Fibroblast of skin of right biceps (primary cell): ENCODE results near the gene ITPR3.
A peak's percentile ranks its signal among the peaks of the same experiment; 100 is the strongest.

Experiments used
- DNase-seq: peaks from one replicate; pipeline ENCODE4 v3.0.0-alpha.2; 2013

The ITPR3 gene

GRCh38 chr6:33689148-33689494 is 68.0 kb downstream of the ITPR3 start:
- no peak for DNase-seq

GRCh38 chr6:33689879-33690278 is 68.8 kb downstream of the ITPR3 start:
- DNase-seq, result no peak

- DNase-seq, result no peak
Observed at GRCh38 chr6:33690766-33691165, 69.6 kb downstream of the ITPR3 start.

- DNase-seq, result no peak
Observed at GRCh38 chr6:33691456-33692077, 70.4 kb downstream of the ITPR3 start.

- DNase-seq, result no peak
Observed at GRCh38 chr6:33692078-33692759, 71.1 kb downstream of the ITPR3 start.

GRCh38 chr6:33692760-33693158 is 71.6 kb downstream of the ITPR3 start:
- no peak for DNase-seq

- DNase-seq, result no peak
Observed at GRCh38 chr6:33693186-33694105, 72.3 kb downstream of the ITPR3 start.

GRCh38 chr6:33694401-33694931 is 73.3 kb downstream of the ITPR3 start:
- peak; percentile 74 for DNase-seq

- DNase-seq, result no peak
Observed at GRCh38 chr6:33694977-33695376, 73.9 kb downstream of the ITPR3 start.

- DNase-seq, result no peak
Observed at GRCh38 chr6:33695451-33695887, 74.3 kb downstream of the ITPR3 start.

GRCh38 chr6:33696076-33696475 is 75.0 kb downstream of the ITPR3 start:
- no peak for DNase-seq

- DNase-seq, result no peak
Observed at GRCh38 chr6:33696548-33697518, 75.7 kb downstream of the ITPR3 start.

GRCh38 chr6:33697845-33698244 is 76.7 kb downstream of the ITPR3 start:
- DNase-seq, result no peak

- DNase-seq, result no peak
Observed at GRCh38 chr6:33698494-33698893, 77.4 kb downstream of the ITPR3 start.

- no peak for DNase-seq
Observed at GRCh38 chr6:33699131-33699530, 78.0 kb downstream of the ITPR3 start.

- DNase-seq, result no peak
Observed at GRCh38 chr6:33699739-33700138, 78.6 kb downstream of the ITPR3 start.

- peak; percentile 60 for DNase-seq
Observed at GRCh38 chr6:33700391-33701050, 79.4 kb downstream of the ITPR3 start.

- DNase-seq, result peak; percentile 56
Observed at GRCh38 chr6:33702345-33702977, 81.3 kb downstream of the ITPR3 start.

GRCh38 chr6:33704215-33705066 is 83.3 kb downstream of the ITPR3 start:
- DNase-seq, result no peak

- DNase-seq, result peak; percentile 72
Observed at GRCh38 chr6:33705268-33705885, 84.3 kb downstream of the ITPR3 start.
